Measurements from ENCODE around the gene LNX2. TPM values are rescaled to one million over a fixed set of nuclear protein-coding genes. Genes with fewer than 3 reads are reported as not detected.

LNX2 gene
- total RNA-seq, 1 donor from 2014 or later: 33.7 TPM

- H3K9me3 Mint-ChIP-seq (ENCODE audit: low read depth): no peaks in the 10 kb centered on the region
- H3K36me3 Mint-ChIP-seq (ENCODE audit: insufficient read depth): peaks cover 15% of the 10 kb centered on the region
- no peaks in the 10 kb centered on the region for H3K27me3 Mint-ChIP-seq
- no peak for DNase-seq (ENCODE audit: low spot score, unreplicated experiment)
- no peak for TF ChIP-seq CTCF (IDR thresholded peaks at IDR 0.05; ENCODE audit: unreplicated experiment)
- H3K4me1 Mint-ChIP-seq (ENCODE audit: low read depth): peaks cover 13% of the 10 kb centered on the region
- H3K4me3 Mint-ChIP-seq (ENCODE audit: low read depth): no peak overlapping the region
- H3K27ac Mint-ChIP-seq: no peak overlapping the region
These were observed 36.7 kb downstream of the LNX2 start for GRCh38 chr13:27583645-27584044.

- Mint-ChIP-seq H3K27me3 (no peaks in the 10 kb centered on the region), H3K27ac (no peak overlapping the region)
These were observed 42.0 kb downstream of the LNX2 start for GRCh38 chr13:27578121-27579030.

GRCh38 chr13:27574661-27575060 is 45.7 kb downstream of the LNX2 start:
- peaks cover 13% of the 10 kb centered on the region for H3K4me1 Mint-ChIP-seq (ENCODE audit: low read depth)
- no peaks in the 10 kb centered on the region for H3K27me3 Mint-ChIP-seq

More at GRCh38 chr13:27578121-27579030, 42.0 kb downstream of the LNX2 start:
- Mint-ChIP-seq H3K9me3 (ENCODE audit: low read depth) (peaks cover 5% of the 10 kb centered on the region), H3K4me1 (ENCODE audit: low read depth) (peaks cover 12% of the 10 kb centered on the region), H3K36me3 (ENCODE audit: insufficient read depth) (peaks cover 28% of the 10 kb centered on the region), H3K4me3 (ENCODE audit: low read depth) (no peak overlapping the region)
- no peak for TF ChIP-seq CTCF (IDR thresholded peaks at IDR 0.05; ENCODE audit: unreplicated experiment)
- no peak for DNase-seq (ENCODE audit: low spot score, unreplicated experiment)

DNA sequence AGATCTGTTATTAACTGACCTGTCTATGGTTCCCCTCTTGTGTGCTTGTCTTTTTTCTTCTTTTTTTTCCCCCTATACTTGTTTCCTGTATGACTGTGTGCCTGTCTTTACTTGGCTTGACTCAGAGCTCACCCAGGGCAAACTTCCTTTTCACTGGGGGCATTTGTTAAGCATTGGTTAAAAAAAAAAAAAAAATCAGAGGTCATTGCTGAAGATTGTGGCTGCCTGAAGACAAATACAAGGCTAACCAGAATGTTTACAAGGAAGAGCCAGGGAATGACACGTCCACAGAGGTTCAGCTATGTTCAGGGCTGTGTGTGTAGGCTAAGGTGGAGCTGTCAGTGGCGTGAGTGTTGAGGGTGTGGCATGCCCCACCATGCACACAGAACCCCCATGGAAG is 47.1 kb downstream of the LNX2 start:
- Mint-ChIP-seq H3K36me3 (ENCODE audit: insufficient read depth) (peaks cover 20% of the 10 kb centered on the region), H3K27ac (peak overlapping the region; percentile 23), H3K27me3 (no peaks in the 10 kb centered on the region), H3K9me3 (ENCODE audit: low read depth) (peaks cover 5% of the 10 kb centered on the region), H3K4me1 (ENCODE audit: low read depth) (peaks cover 10% of the 10 kb centered on the region), H3K4me3 (ENCODE audit: low read depth) (no peak overlapping the region)
- no peak for TF ChIP-seq CTCF (IDR thresholded peaks at IDR 0.05; ENCODE audit: unreplicated experiment)
- DNase-seq (ENCODE audit: low spot score, unreplicated experiment): no peak

More at GRCh38 chr13:27574661-27575060, 45.7 kb downstream of the LNX2 start:
- no peak overlapping the region for H3K4me3 Mint-ChIP-seq (ENCODE audit: low read depth)
- H3K27ac Mint-ChIP-seq: peak overlapping the region; percentile 21
- H3K36me3 Mint-ChIP-seq (ENCODE audit: insufficient read depth): peaks cover 20% of the 10 kb centered on the region
- no peak for TF ChIP-seq CTCF (IDR thresholded peaks at IDR 0.05; ENCODE audit: unreplicated experiment)
- peaks cover 5% of the 10 kb centered on the region for H3K9me3 Mint-ChIP-seq (ENCODE audit: low read depth)
- DNase-seq (ENCODE audit: low spot score, unreplicated experiment): no peak

- H3K36me3 Mint-ChIP-seq (ENCODE audit: insufficient read depth): peaks cover 19% of the 10 kb centered on the region
- no peak for TF ChIP-seq CTCF (IDR thresholded peaks at IDR 0.05; ENCODE audit: unreplicated experiment)
- no peak for DNase-seq (ENCODE audit: low spot score, unreplicated experiment)
- peaks cover 5% of the 10 kb centered on the region for H3K9me3 Mint-ChIP-seq (ENCODE audit: low read depth)
- no peak overlapping the region for H3K4me3 Mint-ChIP-seq (ENCODE audit: low read depth)
- no peak overlapping the region for H3K27ac Mint-ChIP-seq
- H3K27me3 Mint-ChIP-seq: no peaks in the 10 kb centered on the region
- H3K4me1 Mint-ChIP-seq (ENCODE audit: low read depth): peaks cover 10% of the 10 kb centered on the region
These were observed 48.0 kb downstream of the LNX2 start for GRCh38 chr13:27572234-27572901.
